Measurements from ENCODE around the gene MADD.
"Not testable (repeated sequence)": the region's sequence is repeated elsewhere in the genome, so short reads cannot be mapped to it uniquely, and the experiment has no call there.

DNA sequence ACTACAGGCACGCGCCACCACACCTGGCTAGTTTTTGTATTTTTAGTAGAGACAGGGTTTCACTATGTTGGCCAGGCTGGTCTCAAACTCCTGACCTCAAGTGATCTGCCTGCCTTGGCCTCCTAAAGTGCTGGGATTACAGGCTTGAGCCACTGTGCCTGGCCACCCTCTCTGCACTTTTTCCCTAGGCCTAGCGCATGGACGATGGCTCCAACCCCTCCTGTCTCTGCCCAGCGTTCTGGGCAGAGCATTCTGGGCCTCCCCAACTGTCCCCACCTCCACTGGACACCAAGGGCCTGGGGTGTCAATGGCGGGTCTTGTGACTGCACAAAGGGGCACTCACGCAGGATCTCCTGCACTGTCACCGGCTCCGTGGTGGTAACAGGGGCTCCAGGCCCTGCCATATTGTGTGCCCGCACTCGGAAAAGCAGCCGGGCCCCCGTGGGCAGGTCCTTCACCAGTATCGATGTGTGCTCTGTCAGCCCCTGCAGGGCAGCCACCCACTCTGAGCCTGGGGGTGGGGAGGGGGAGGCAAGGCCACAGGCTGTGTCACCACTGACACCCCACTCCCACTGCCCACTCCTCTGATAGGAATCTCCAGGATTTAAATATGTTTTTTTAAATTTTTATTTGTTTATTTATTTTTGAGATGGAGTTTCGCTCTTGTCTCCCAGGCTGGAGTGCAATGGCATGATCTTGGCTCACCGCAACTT lies 64.9 kb downstream of the MADD start:
- TF ChIP-seq, protein P1, sequence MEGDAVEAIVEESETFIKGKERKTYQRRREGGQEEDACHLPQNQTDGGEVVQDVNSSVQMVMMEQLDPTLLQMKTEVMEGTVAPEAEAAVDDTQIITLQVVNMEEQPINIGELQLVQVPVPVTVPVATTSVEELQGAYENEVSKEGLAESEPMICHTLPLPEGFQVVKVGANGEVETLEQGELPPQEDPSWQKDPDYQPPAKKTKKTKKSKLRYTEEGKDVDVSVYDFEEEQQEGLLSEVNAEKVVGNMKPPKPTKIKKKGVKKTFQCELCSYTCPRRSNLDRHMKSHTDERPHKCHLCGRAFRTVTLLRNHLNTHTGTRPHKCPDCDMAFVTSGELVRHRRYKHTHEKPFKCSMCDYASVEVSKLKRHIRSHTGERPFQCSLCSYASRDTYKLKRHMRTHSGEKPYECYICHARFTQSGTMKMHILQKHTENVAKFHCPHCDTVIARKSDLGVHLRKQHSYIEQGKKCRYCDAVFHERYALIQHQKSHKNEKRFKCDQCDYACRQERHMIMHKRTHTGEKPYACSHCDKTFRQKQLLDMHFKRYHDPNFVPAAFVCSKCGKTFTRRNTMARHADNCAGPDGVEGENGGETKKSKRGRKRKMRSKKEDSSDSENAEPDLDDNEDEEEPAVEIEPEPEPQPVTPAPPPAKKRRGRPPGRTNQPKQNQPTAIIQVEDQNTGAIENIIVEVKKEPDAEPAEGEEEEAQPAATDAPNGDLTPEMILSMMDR (IDR thresholded peaks at IDR 0.05; ENCODE audit: insufficient read depth, low read length): not testable (repeated sequence)
- TF ChIP-seq, protein P2, sequence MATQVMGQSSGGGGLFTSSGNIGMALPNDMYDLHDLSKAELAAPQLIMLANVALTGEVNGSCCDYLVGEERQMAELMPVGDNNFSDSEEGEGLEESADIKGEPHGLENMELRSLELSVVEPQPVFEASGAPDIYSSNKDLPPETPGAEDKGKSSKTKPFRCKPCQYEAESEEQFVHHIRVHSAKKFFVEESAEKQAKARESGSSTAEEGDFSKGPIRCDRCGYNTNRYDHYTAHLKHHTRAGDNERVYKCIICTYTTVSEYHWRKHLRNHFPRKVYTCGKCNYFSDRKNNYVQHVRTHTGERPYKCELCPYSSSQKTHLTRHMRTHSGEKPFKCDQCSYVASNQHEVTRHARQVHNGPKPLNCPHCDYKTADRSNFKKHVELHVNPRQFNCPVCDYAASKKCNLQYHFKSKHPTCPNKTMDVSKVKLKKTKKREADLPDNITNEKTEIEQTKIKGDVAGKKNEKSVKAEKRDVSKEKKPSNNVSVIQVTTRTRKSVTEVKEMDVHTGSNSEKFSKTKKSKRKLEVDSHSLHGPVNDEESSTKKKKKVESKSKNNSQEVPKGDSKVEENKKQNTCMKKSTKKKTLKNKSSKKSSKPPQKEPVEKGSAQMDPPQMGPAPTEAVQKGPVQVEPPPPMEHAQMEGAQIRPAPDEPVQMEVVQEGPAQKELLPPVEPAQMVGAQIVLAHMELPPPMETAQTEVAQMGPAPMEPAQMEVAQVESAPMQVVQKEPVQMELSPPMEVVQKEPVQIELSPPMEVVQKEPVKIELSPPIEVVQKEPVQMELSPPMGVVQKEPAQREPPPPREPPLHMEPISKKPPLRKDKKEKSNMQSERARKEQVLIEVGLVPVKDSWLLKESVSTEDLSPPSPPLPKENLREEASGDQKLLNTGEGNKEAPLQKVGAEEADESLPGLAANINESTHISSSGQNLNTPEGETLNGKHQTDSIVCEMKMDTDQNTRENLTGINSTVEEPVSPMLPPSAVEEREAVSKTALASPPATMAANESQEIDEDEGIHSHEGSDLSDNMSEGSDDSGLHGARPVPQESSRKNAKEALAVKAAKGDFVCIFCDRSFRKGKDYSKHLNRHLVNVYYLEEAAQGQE (IDR thresholded peaks at IDR 0.05; ENCODE audit: insufficient replicate concordance, low read depth): not testable (repeated sequence)
